GM23338 (cell line): ENCODE results near the gene ASCL2.

Experiments
- CREB1 ChIP-seq: fragments of 250-450 bp; sonication (Bioruptor Pico); IDR thresholded peaks from 2 replicates; pipeline ENCODE4 v1.5.0; 2020; ENCODE audit warnings: low read depth, mild to moderate bottlenecking, moderate library complexity
- EZH2 ChIP-seq: fragments of 200-600 bp; sonication (generic); IDR thresholded peaks from one replicate; pipeline ENCODE4 v1.8.0; 2017; ENCODE audit warnings: antibody characterized with exemption, mild to moderate bottlenecking, low read depth; ENCODE audit not compliant: unreplicated experiment
- EZH2phosphoT487 ChIP-seq: fragments of 200-600 bp; sonication (generic); IDR thresholded peaks from one replicate; pipeline ENCODE4 v1.8.1; 2018; ENCODE audit warnings: antibody characterized with exemption; ENCODE audit not compliant: unreplicated experiment
- JUNB ChIP-seq: IDR thresholded peaks from one replicate; pipeline ENCODE4 v1.6.1; 2016; ENCODE audit warnings: antibody characterized with exemption; ENCODE audit not compliant: unreplicated experiment
- NANOG ChIP-seq: IDR thresholded peaks from 2 replicates; pipeline ENCODE4 v1.6.1; 2016; ENCODE audit warnings: antibody characterized with exemption, borderline replicate concordance
- POLR2AphosphoS5 ChIP-seq: IDR thresholded peaks from 2 replicates; pipeline ENCODE4 v1.6.1; 2016; ENCODE audit warnings: antibody characterized with exemption, low read depth
- REST ChIP-seq: IDR thresholded peaks from one replicate; pipeline ENCODE4 v1.6.1; 2018; ENCODE audit warnings: antibody characterized with exemption; ENCODE audit not compliant: unreplicated experiment
- ZNF114 ChIP-seq: fragments of 250-450 bp; sonication (Bioruptor Pico); IDR thresholded peaks from 2 replicates; pipeline ENCODE4 v1.5.0; 2020; ENCODE audit warnings: mild to moderate bottlenecking, moderate library complexity
- ZNF331 ChIP-seq: fragments of 250-450 bp; sonication (Bioruptor Pico); IDR thresholded peaks from 2 replicates; pipeline ENCODE4 v1.5.0; 2020; ENCODE audit warnings: low read depth, mild to moderate bottlenecking, moderate library complexity
- TF ChIP-seq, protein P1 (sequence below), 2 experiments: fragments of 200-600 bp in 1 of 2; sonication (generic) in 1 of 2; conservative IDR thresholded peaks; 2 replicates each; pipeline versions ENCODE4 v1.5.1 to v1.6.1; 2016 to 2017; ENCODE audit warnings: antibody characterized with exemption in 2 of 2, low read depth in 2 of 2, mild to moderate bottlenecking in 2 of 2, moderate library complexity in 1 of 2
- TF ChIP-seq, protein P2 (sequence below): IDR thresholded peaks from 2 replicates; pipeline ENCODE4 v1.6.1; 2016; ENCODE audit warnings: antibody characterized with exemption

- TF ChIP-seq CREB1: no peak
- TF ChIP-seq, protein P1, sequence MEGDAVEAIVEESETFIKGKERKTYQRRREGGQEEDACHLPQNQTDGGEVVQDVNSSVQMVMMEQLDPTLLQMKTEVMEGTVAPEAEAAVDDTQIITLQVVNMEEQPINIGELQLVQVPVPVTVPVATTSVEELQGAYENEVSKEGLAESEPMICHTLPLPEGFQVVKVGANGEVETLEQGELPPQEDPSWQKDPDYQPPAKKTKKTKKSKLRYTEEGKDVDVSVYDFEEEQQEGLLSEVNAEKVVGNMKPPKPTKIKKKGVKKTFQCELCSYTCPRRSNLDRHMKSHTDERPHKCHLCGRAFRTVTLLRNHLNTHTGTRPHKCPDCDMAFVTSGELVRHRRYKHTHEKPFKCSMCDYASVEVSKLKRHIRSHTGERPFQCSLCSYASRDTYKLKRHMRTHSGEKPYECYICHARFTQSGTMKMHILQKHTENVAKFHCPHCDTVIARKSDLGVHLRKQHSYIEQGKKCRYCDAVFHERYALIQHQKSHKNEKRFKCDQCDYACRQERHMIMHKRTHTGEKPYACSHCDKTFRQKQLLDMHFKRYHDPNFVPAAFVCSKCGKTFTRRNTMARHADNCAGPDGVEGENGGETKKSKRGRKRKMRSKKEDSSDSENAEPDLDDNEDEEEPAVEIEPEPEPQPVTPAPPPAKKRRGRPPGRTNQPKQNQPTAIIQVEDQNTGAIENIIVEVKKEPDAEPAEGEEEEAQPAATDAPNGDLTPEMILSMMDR (conservative IDR thresholded peaks at IDR 0.05; ENCODE audit: low read depth in 2 of 2): no peak
- no peak for TF ChIP-seq EZH2phosphoT487
- no peak for TF ChIP-seq POLR2AphosphoS5
- TF ChIP-seq REST: no peak
- TF ChIP-seq JUNB: no peak
- no peak for TF ChIP-seq EZH2
- TF ChIP-seq ZNF331 (CRISPR knock-in tag): no peak
- TF ChIP-seq, protein P2, sequence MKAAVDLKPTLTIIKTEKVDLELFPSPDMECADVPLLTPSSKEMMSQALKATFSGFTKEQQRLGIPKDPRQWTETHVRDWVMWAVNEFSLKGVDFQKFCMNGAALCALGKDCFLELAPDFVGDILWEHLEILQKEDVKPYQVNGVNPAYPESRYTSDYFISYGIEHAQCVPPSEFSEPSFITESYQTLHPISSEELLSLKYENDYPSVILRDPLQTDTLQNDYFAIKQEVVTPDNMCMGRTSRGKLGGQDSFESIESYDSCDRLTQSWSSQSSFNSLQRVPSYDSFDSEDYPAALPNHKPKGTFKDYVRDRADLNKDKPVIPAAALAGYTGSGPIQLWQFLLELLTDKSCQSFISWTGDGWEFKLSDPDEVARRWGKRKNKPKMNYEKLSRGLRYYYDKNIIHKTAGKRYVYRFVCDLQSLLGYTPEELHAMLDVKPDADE: no peak
- TF ChIP-seq NANOG: no peak
- no peak for TF ChIP-seq ZNF114 (CRISPR knock-in tag)
Measured at GRCh38 chr11:2316169-2316962, 46.0 kb upstream of the ASCL2 start.
